NCI-H748 (cell line): ENCODE results near the gene TMEM132D.
"Not testable (repeated sequence)": the region's sequence is repeated elsewhere in the genome, so short reads cannot be mapped to it uniquely, and the experiment has no call there.

Experiments used
- DNase-seq: peaks from one replicate; lab custom pipeline; 2025; ENCODE audit not compliant: unreplicated experiment; lab: John Stamatoyannopoulos, UW

Gene TMEM132D

GRCh38 chr12:129200576-129200975 lies 703.2 kb downstream of the TMEM132D start:
- peak; percentile 63 for DNase-seq

DNA sequence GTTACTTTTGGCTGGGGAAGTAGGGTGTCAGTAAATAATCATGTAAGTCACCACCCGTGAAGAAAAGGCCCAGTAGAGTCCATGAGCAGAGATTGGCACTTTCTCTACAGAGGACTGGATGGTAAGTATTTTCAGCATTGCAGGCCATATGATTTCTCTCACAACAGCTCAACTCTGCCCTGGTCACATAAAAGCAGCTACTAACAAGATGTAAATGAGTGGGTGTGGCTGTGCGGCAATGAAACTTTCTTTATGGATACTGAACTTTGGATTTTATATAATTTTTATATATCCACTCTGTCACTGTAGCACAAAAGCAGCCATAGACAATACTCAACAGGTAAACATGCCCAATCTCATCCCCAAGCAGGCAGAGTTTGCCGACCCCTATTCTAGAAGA lies 706.9 kb downstream of the TMEM132D start:
- no peak for DNase-seq

GRCh38 chr12:129195081-129195480 lies 708.7 kb downstream of the TMEM132D start:
- no peak for DNase-seq

DNA sequence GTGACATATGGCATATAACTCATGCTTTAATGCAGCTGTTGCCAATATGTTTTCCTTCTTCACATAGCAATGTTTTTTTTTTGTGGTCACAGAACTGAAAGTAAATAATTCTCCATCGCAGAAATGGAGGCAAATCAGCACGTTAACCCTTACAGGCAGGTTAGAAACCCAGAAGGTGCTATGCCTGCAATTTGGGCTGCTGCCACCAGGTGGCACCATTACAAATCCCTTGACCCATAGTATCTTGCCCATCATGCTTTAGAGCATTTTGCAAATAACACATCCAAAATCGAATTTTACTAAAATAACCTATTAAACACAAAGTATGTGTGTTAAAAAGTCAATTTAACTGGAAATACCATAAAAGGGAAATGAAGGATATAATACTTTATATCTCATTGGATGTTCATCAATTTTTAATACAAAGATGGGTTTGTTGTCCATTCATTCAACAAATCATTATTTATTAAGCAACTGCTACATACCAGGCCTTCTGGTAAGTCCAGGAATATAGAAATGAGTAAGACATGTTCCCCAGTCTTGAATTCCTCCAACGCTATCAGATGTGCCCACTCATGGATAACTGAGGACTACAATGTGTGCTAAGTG lies 710.5 kb downstream of the TMEM132D start:
- peak; percentile 38 for DNase-seq

DNA sequence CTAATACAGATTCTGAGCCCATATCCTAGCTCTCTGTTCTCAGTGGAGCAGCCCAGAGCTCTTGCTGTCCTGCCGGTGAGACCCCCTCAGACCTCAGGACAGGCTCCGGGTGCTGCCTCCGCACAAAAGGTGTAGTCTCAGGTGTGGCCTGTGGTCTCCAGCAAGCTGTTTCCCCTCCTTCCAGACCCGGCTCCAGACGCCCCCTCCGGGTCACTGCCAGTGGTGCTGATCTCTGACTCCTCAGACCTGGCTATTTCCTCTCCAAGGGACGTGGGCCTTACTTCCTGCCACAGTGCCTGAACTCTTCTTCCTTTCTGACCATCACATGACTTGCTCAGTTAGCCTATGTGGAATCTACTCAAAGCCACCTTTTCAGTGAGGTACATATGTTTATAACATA lies 713.0 kb downstream of the TMEM132D start:
- no peak for DNase-seq

- not testable (repeated sequence) for DNase-seq
Measured at GRCh38 chr12:129189879-129190278, 713.9 kb downstream of the TMEM132D start.

DNA sequence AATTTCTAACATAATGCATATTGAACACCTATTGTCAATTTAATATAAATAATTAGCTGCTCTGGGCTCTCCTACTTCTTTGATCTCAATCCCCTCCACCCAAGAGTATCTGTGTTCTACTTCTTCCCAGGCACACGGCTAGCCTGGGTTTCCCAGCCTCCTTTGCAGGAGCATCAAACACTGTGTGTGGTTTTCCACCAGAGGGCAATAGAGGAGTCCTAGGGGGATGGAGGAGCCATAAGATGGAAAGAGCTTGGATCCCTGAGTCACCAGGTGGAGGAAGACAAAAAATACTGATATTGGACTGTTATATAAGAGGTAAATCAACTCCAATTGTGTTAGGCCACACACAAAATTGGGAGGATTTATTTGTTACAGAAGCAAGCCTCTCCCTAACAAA lies 716.9 kb downstream of the TMEM132D start:
- DNase-seq, result peak; percentile 72

DNA sequence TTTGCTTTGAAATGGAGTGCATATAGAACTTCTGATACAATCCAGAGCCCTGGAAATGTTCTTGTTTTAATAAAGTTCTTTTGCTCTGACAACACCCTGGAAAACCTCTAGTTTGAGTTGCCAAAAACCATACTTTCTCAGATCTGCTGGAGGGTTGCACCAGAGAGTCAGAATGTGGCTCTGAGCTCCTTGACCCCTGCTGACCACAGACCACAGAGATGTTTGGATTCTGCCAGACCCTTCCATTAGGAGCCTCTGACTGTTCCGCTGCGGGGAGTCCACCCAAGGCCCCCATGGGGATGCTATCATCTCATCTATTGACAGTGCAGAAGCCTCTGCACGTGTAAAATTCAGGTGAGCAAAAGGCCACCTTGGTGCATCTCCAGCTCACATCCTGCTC lies 718.0 kb downstream of the TMEM132D start:
- no peak for DNase-seq

GRCh38 chr12:129184127-129184928 lies 719.5 kb downstream of the TMEM132D start:
- no peak for DNase-seq

GRCh38 chr12:129179941-129180553 lies 723.8 kb downstream of the TMEM132D start:
- DNase-seq, result no peak

DNA sequence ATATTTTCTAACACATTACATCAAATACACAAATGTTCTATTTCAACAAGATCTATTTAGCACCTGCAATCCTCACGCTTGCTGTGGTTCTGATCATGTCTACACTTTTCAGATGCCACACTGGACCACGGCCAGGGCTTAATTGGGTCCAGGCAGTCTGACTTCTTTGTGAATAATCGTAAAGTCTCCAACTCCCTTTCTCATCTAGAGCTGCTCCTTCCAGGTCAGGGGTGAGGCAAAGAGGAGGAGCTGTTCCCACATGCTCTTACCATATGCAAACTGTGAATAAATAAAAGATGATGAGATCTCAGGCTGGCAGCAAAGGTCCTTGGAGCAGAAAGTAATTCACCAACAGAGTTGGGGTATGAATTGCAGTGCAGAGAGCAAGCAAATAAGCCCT lies 733.9 kb downstream of the TMEM132D start:
- DNase-seq, result no peak

DNA sequence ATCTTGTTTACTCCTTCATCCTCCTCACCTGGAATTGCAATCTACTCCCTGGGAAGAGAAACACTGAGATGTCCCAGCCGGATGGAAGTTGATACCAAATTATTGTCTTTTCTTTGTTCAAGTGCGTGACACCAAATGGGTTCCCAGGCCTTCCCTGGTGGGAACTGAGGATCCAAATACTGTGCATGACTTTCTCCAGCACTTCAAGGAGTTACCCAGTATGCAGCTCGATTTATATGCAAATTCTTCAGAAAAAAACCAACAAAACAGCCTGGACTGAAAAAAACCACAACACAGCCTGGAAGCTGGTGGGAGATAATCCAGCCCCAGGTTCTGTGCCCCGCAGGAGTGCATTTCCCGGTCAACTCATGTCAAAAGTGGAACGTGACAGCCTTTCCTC lies 740.0 kb downstream of the TMEM132D start:
- DNase-seq, result no peak

- no peak for DNase-seq
Measured at GRCh38 chr12:129163461-129163860, 740.4 kb downstream of the TMEM132D start.

- no peak for DNase-seq
Measured at GRCh38 chr12:129162805-129163204, 741.0 kb downstream of the TMEM132D start.

DNA sequence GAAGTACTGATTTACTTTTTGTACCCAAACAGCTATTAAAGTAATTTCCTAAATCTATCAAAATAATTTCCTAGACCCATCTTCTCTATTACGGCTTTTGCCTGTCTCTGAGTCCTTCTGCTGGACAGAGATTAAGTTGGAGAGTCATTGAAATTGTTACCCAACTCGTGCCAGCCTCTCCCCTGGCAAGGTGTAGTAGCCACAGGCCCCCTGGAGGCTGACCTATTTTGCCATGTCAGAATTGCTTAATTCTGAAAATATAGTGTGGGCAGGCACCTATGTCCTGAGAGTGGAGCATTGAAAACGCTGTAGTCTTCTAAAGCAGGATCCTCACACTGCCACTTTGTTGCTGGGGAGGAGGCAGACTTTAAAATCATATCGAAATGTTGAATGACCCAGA lies 742.3 kb downstream of the TMEM132D start:
- no peak for DNase-seq

- DNase-seq, result no peak
Measured at GRCh38 chr12:129160282-129160681, 743.5 kb downstream of the TMEM132D start.

DNA sequence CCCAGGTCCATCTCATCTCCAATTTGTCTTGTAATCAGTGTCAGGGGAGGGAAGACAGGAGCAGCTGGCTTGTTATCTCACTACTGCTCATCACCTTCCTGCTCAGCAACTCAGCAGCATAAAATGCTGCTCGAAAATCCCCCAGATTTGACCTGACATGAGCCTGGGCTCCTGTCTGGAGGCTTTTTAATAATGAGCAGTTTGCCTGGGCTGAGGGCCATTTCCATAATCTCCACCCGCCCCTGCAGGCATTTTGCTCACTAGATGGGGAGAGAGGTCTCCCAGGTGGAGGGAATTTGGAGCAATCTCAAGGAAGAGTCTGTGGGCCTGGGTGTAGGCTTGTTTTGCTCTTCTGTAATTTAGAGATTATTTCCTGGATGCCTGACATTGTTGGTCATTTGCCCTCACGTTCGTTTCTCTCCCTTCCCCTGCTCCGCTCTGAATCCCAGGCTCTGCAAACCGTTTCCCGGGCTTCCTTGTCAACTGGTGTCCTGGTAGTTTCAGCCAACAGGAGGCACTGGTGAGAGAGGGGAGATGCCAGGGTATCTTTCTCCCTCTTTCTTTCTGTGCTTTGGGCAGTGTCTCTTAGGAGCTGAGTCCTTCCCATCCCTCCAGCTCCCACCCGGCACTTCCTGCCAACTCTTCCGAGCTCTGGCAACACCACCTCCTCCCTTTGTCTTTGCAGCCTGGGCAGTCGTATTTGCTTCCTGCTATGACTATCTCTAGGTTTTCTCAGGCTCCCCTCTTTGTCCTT lies 751.3 kb downstream of the TMEM132D start:
- DNase-seq, result no peak

DNA sequence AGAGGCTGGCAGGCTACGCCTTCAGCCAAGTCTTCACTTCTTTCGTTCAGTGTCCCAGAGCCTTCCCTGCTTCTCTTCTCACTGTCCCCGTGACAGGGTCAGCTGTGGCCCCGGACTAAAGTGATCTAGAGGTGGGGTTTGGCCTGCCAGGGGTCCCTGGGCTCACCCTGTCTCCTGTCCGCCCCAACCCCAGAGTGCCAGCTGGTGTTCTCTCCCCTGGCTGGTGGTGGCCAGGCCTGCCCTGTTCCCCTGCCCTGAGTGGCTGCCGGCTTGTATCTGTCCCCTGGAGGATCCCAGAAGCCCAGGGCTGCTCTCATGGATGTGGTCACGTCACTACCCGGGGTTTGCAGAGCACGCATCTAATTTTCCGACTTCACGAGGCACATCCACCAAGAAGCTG lies 753.1 kb downstream of the TMEM132D start:
- DNase-seq, result no peak

GRCh38 chr12:129145381-129145780 lies 758.4 kb downstream of the TMEM132D start:
- no peak for DNase-seq

- no peak for DNase-seq
Measured at GRCh38 chr12:129138776-129139175, 765.0 kb downstream of the TMEM132D start.

GRCh38 chr12:129136694-129137325 lies 767.0 kb downstream of the TMEM132D start:
- no peak for DNase-seq
